Measurements from ENCODE around the gene HIVEP3.

Gene HIVEP3

GRCh38 chr1:41749991-41750745 is 168.6 kb downstream of the HIVEP3 start:
- DNase-seq, result no peak

DNA sequence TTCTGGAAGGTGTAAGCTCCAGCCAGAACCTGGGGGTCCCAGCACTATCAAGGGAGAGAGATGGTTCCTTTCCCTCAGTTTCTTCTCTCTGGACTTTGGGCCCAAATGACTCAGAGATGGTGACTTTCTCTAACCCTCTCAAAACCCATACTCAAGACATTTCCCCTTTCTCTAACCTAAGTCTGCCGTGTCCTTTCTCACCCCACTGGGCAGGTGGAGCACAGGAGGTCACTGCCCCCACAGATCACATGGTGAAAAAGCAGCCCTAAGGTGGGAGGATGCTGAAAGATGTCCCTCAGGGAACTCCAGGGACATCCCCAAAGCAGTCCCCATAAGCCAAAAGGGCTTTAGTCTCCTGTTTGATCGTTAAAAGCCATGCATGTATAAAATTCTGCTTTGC is 173.7 kb downstream of the HIVEP3 start:
- DNase-seq, result no peak

DNA sequence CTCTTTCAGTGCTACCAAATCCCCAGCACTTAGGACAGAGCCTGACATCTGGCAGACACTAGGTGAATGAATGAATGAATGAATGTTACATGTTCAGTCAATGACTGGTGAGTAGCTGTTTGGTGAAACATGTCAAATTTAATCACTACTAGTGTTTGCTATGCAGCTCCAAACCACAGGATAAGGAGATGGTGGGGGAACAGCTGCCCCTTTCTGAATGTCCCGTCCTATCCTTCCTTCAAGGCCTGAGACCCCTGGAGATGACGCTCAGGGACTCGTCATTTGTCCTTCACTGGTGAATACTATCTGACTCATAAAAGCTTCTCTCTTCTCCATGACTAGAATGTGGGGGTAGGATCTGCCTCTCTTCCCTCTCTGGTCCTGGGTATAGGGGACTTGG is 175.4 kb downstream of the HIVEP3 start:
- no peak for DNase-seq

- no peak for DNase-seq
Observed at GRCh38 chr1:41742219-41742618, 176.5 kb downstream of the HIVEP3 start.

GRCh38 chr1:41741244-41741643 is 177.5 kb downstream of the HIVEP3 start:
- no peak for DNase-seq

GRCh38 chr1:41740630-41741239 is 178.0 kb downstream of the HIVEP3 start:
- DNase-seq, result peak; percentile 32

GRCh38 chr1:41740058-41740457 is 178.7 kb downstream of the HIVEP3 start:
- DNase-seq, result no peak

DNA sequence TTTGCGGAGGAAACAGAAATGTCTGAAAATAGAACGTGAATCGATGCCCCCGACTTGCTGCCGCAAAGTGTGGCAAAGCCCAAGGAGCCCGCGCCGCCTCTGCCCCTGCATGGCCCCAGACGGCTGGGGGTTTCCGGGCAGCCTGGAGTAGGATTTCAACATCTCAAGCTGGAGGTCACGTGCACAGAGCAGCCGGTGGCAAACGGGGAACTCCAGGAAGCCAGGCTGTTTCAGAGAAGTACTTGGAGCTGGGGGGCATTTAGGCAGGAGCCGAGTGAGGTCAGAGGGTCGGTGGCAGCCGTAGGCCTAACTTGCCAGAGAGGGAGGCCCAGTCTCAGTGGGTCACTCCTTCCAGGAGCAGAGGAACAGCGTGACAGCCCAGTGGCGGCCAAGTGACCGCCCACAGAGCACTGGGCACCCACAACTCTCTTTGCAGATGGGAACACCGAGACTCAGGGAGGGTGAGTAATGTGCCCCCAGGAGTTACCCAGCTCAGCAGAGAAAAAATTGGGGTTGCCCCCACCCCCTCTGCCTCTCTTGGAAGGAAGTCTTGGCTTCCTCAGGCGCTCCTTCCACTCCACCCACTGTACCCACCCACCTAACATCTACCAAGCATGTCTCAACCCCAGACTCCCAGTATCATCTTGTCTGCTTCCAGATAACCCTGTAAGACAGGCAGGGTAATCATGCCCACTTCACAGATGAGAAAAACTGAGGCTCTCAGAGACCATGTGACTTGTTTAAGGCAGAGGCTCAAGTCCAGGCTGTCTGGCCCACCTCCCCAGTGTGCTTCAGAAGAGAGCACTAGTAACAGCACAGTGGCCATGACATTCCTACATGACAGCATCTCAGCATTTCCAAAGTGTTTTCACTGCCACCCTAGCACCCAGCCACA is 179.4 kb downstream of the HIVEP3 start:
- DNase-seq, result peak; percentile 86

DNA sequence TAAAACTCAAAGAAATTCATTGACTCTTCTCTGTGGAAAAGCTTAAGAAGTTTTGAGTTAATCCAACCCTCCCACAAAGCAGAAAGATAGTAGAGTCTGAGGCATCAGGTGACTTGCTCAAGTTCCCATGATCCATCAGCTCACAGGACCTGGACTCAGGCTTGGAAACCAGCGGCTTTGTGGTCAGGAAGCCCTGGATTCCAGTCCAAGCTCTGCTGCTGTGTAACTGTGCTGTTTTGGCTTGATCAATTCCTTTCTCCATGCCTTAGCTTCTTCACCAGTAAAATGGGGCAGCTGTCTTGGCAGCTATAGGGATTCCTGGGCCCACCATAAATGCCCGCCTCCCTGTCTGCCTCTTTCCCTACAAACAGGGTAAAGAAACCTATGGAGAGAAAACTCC is 180.2 kb downstream of the HIVEP3 start:
- no peak for DNase-seq

GRCh38 chr1:41738006-41738405 is 180.7 kb downstream of the HIVEP3 start:
- no peak for DNase-seq

DNA sequence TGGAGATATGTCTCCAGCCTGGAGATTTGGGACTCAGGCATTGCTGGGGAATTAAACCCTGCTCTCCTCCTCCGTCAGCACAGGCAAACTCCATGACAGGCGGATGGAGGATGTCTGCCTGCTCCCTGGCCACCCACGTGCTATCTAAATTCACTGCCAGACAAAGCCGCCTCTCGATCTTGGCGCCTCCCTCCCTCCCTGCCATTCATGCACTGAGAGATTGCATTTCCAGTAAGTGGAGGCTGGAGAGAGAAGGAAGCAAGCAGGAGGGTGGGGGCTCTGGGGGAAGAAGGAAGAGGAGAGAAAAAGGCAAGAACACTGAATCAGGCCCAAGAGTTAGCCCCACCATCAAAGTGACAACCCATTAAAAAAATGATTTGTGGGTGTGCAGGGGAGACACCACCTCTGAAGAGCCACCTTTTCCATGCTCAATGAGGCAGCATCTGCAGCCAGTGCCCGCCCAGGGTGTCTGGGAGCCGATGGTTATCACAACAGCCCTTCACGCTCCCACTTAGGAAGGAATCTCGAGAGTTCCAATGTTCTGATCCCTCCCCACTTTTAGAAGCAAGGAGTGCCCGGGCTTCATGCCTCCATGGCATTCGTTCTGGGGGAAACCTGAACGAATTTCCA is 183.0 kb downstream of the HIVEP3 start:
- no peak for DNase-seq

DNA sequence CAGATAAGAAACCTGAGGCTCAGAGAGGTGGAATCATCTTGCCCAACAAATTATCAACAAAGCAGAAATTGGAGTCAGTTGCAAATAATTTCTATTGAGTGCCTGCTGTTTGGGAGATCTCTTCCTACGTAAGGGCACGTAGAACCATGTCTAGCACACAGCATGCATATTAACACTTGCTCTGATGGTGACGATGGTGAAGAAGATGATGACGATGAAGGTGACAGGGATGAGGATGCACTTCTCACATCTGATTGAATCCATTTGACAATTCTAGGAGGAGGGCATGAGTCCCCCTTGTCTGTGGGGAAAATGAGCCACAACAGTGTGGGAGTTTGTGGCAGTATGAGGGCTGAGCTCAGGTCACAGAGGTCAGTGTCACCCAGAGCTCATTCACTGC is 183.6 kb downstream of the HIVEP3 start:
- DNase-seq, result no peak

- no peak for DNase-seq
Observed at GRCh38 chr1:41734201-41734970, 184.3 kb downstream of the HIVEP3 start.

DNA sequence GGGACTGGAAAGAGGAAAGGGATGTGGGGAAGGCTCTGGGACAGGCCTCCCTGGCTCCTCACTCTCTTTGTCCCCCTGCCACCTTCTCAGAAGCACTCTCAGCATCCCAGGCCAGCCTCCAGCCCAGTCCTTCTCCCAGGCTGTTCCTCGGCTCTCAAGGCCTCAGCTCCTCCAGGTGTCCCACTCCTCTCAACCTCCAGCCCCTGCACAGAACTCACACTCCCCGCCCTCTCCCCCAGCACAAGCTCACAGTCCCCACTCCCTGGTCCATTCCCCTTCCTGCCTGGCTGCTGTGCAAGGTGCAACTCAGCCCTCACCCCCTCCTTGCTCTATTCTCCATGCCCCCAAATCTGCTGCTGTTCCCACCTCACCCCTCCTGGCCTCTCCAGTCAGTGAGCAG is 185.0 kb downstream of the HIVEP3 start:
- no peak for DNase-seq

- no peak for DNase-seq
Observed at GRCh38 chr1:41733021-41733420, 185.7 kb downstream of the HIVEP3 start.

DNA sequence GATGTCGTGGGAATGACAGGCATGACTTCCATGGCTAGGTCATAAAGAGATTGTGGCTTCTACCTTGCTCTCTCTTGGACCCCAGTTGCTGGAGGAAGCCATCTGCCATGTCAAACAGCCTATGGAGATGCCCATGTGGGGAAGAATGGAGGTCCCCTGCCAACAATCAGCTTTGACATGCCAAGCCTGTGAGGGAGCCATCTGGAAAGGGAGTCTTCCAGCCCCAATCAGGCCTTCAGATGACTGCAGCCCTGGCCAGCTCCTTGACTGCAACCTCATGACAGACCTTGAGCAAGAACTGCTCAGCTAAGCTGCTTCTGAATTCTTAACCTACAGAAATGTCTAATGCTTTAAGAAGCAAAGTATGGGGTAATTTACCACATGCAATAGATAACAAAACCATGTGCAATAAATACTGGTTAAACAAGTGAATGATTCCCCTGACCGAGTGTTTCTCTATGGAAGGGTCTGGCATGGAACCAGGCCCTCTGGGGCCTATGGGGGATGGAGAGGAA is 187.1 kb downstream of the HIVEP3 start:
- DNase-seq, result no peak

GRCh38 chr1:41730806-41731205 is 187.9 kb downstream of the HIVEP3 start:
- no peak for DNase-seq

DNA sequence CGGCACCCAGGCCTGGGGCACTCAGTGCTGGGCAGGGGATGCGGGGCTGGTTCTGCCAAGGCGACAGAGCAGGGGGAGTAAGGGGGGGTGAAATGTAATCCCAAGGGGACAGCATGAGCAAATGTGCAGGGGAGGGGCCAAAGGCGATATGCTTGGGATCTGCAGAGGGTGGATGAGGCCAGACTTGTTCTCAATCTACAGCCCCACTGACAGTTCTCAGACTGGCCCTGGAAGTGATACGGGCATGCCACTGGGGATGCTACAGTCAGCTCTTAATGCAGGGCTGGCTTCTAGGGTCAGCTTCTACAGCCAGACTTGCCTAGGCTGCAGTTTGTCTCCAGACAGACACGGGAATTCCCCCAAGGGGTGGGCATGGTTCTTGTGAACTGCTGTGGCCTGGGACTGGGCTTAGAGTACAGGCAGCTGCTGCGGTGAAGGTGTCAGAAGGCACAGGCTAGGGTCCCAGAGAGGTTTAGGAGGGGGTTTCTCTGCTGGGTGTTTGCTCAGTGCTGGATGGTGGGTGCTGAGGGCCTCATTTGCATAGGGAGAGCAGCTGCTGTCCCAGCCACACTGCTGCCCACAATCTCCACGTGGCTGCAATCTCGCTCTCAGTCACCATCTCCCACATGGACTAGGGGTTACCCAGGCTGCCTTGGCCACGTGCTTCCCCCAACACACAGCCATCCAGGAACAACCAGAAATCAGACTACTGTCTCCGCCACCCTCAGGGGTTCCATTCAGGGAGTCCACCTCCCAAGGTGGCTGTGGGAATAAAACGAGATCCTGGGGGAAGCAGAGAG is 190.1 kb downstream of the HIVEP3 start:
- peak; percentile 74 for DNase-seq

- DNase-seq, result no peak
Observed at GRCh38 chr1:41727749-41728115, 191.0 kb downstream of the HIVEP3 start.

GRCh38 chr1:41726899-41727748 is 191.6 kb downstream of the HIVEP3 start:
- peak; percentile 44 for DNase-seq
